DOHH2 (cell line): Measurements from ENCODE around the gene PTPRN2.
"Not testable (repeated sequence)": the region's sequence is repeated elsewhere in the genome, so short reads cannot be mapped to it uniquely, and the experiment has no call there.

Experiments used
- H3F3A ChIP-seq: fragments of 200-600 bp; sonication (generic), shearing (Covaris generic); 2 replicates; pipeline ENCODE4 v1.6.0; 2016; ENCODE audit warnings: antibody characterized with exemption, mild to moderate bottlenecking; ENCODE audit not compliant: control insufficient read depth, insufficient read depth
- H3K27ac ChIP-seq: fragments of 200-600 bp; sonication (generic); 2 replicates; pipeline ENCODE4 v1.5.1; 2014; ENCODE audit warnings: low read depth, mild to moderate bottlenecking, low read length, moderate library complexity
- H3K27me3 ChIP-seq: fragments of 200-600 bp; sonication (generic); 2 replicates; pipeline ENCODE4 v1.6.1; 2014; ENCODE audit warnings: mild to moderate bottlenecking, low read length, mixed read lengths; ENCODE audit not compliant: control insufficient read depth
- H3K36me3 ChIP-seq: fragments of 200-600 bp; sonication (generic); 2 replicates; pipeline ENCODE4 v1.6.1; 2014; ENCODE audit warnings: mild to moderate bottlenecking, low read length, moderate library complexity, mixed read lengths; ENCODE audit not compliant: control insufficient read depth
- H3K4me1 ChIP-seq: fragments of 200-600 bp; sonication (generic); 2 replicates; pipeline ENCODE4 v1.6.1; 2014; ENCODE audit warnings: mild to moderate bottlenecking, low read length, mixed read lengths; ENCODE audit not compliant: control insufficient read depth
- H3K4me2 ChIP-seq: fragments of 200-600 bp; sonication (generic); 2 replicates; pipeline ENCODE4 v1.6.0; 2014; ENCODE audit warnings: mild to moderate bottlenecking, low read length, moderate library complexity
- H3K4me3 ChIP-seq: fragments of 200-600 bp; sonication (generic); 2 replicates; pipeline ENCODE4 v1.5.1; 2014; ENCODE audit warnings: mild to moderate bottlenecking, low read length, mixed read lengths
- H3K79me2 ChIP-seq: fragments of 200-600 bp; sonication (generic); 2 replicates; pipeline ENCODE4 v1.6.1; 2014; ENCODE audit warnings: mild to moderate bottlenecking, low read length, mixed read lengths; ENCODE audit not compliant: control insufficient read depth
- H3K9me2 ChIP-seq: fragments of 200-600 bp; sonication (generic); replicated peaks from 2 replicates; pipeline ENCODE4 v1.6.1; 2014; ENCODE audit warnings: mild to moderate bottlenecking, low read length, mixed read lengths; ENCODE audit not compliant: control insufficient read depth
- H3K9me3 ChIP-seq: fragments of 200-600 bp; sonication (generic); 2 replicates; pipeline ENCODE4 v1.6.1; 2014; ENCODE audit warnings: antibody characterized with exemption, low read length, mixed read lengths; ENCODE audit not compliant: control insufficient read depth, insufficient read depth
- H4K20me1 ChIP-seq: fragments of 200-600 bp; sonication (generic); 2 replicates; pipeline ENCODE4 v1.6.0; 2014; ENCODE audit warnings: low read depth, mild to moderate bottlenecking, antibody characterized with exemption, low read length, moderate library complexity; ENCODE audit not compliant: control insufficient read depth, insufficient read depth
- CTCF ChIP-seq: fragments of 200-600 bp; sonication (generic); IDR thresholded peaks from one replicate; pipeline ENCODE4 v1.5.1; 2014; ENCODE audit warnings: antibody characterized with exemption, mild to moderate bottlenecking, low read depth, low read length; ENCODE audit not compliant: poor library complexity, severe bottlenecking
- EZH2phosphoT487 ChIP-seq: fragments of 200-600 bp; sonication (generic); IDR thresholded peaks from 2 replicates; pipeline ENCODE4 v1.6.1; 2017; ENCODE audit warnings: borderline replicate concordance, mild to moderate bottlenecking, antibody characterized with exemption, low read length, moderate library complexity, mixed read lengths

Gene PTPRN2

GRCh38 chr7:158420591-158421340 lies 166.9 kb downstream of the PTPRN2 start:
- no peaks in the 10 kb centered on the region for H3F3A ChIP-seq
- no peak for TF ChIP-seq EZH2phosphoT487
- no peak for TF ChIP-seq CTCF
- H3K9me2 ChIP-seq = no peaks in the 10 kb centered on the region; the same call in 1 of the 2 replicates
- no peak overlapping the region for H3K27ac ChIP-seq
- no peaks in the 10 kb centered on the region for H4K20me1 ChIP-seq
- H3K4me3 ChIP-seq = no peak overlapping the region
- no peaks in the 10 kb centered on the region for H3K4me1 ChIP-seq
- H3K9me3 ChIP-seq = peaks cover 42% of the 10 kb centered on the region; the same call in 1 of the 2 replicates
- H3K4me2 ChIP-seq = no peak overlapping the region
- no peaks in the 10 kb centered on the region for H3K79me2 ChIP-seq
- H3K36me3 ChIP-seq = no peaks in the 10 kb centered on the region
- H3K27me3 ChIP-seq = no peaks in the 10 kb centered on the region

GRCh38 chr7:158419238-158419785 lies 168.3 kb downstream of the PTPRN2 start:
- Histone ChIP-seq H3K9me3 (peaks cover 37% of the 10 kb centered on the region; the same call in 1 of the 2 replicates), H3K4me3 (no peak overlapping the region), H4K20me1 (no peaks in the 10 kb centered on the region), H3K27ac (no peak overlapping the region), H3K79me2 (no peaks in the 10 kb centered on the region), H3K4me2 (no peak overlapping the region), H3K4me1 (no peaks in the 10 kb centered on the region), H3K36me3 (no peaks in the 10 kb centered on the region), H3K9me2 (no peaks in the 10 kb centered on the region; the same call in 1 of the 2 replicates), H3K27me3 (no peaks in the 10 kb centered on the region), H3F3A (no peaks in the 10 kb centered on the region)
- TF ChIP-seq CTCF (no peak), EZH2phosphoT487 (no peak)

- not testable (repeated sequence) for H3K4me1 ChIP-seq, H4K20me1 ChIP-seq, H3K4me2 ChIP-seq, H3K27ac ChIP-seq, H3K36me3 ChIP-seq, H3K79me2 ChIP-seq, H3F3A ChIP-seq, H3K4me3 ChIP-seq, H3K27me3 ChIP-seq, H3K9me2 ChIP-seq
- H3K9me3 ChIP-seq = peaks cover 31% of the 10 kb centered on the region; the same call in 1 of the 2 replicates
These were observed 169.2 kb downstream of the PTPRN2 start for GRCh38 chr7:158418395-158418794.

GRCh38 chr7:158416283-158416933 lies 171.2 kb downstream of the PTPRN2 start:
- no peak overlapping the region for H3K27ac ChIP-seq
- peaks cover 40% of the 10 kb centered on the region; the same call in 1 of the 2 replicates for H3K9me3 ChIP-seq
- H4K20me1 ChIP-seq = no peaks in the 10 kb centered on the region
- H3K9me2 ChIP-seq = no peaks in the 10 kb centered on the region; the same call in 1 of the 2 replicates
- no peaks in the 10 kb centered on the region for H3F3A ChIP-seq
- H3K4me2 ChIP-seq = no peak overlapping the region
- no peaks in the 10 kb centered on the region for H3K36me3 ChIP-seq
- no peaks in the 10 kb centered on the region for H3K4me1 ChIP-seq
- H3K4me3 ChIP-seq = no peak overlapping the region
- no peaks in the 10 kb centered on the region for H3K79me2 ChIP-seq
- TF ChIP-seq CTCF = no peak
- no peak for TF ChIP-seq EZH2phosphoT487
- no peaks in the 10 kb centered on the region for H3K27me3 ChIP-seq
